ENCODE results near the gene TLX2. TPM values are rescaled to one million over a fixed set of nuclear protein-coding genes. Genes with fewer than 3 reads are reported as not detected.

TLX2 gene
- polyA plus RNA-seq, 2 of the 4 experiments (the other 2 are of a cell fraction), result 0.05 to 0.37 TPM

DNA sequence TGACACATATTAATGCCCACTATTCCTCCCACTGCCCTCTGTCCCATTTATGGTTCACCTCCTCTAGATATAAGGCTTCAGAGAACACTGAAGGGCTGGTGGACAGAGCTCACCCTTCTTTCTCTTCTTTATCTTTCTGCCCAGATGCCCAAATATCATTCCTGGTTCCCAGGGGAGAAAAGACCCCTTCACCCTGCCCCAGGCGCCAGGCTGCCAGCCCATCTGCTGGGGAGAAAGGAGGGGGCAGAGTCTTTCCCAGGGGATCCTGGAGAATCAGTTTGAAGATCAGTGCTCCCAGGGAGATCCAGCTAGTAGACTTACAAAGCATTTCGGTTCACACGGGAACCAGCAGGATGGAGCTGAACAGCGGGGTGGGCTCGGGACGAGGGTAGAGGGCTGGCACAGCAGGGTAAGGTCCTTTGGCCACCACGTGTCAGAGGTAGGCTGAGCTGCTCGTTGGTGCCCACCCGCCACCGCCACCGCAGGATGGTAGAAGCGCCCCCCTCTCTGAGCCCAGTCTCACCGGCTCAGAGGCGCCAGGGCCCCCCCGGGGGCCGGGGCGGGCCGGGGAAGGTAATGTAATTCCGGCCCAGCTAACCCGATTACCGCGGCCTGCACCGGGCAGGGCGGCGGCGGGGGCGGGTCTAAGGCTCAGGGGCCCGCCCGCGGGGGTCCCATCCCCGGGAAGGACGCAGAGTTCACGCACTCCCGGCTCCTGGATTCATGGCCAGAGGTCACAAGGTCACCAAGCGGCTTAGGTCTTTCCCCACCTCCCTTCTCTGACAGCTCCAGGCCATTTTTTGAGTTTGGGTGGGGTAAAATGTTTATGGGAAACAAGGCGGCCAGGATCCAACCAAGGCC is 1.3 kb upstream of the TLX2 start:
- CTCF ChIA-PET, result interaction anchor here (1.0 to 1.1 kb wide), 3 partner anchors 74 to 79 kb away, joined by 3 to 4 read pairs (median 3); no protein-coding TSS in a partner anchor
- no peak overlapping the region for H3K4me3 ChIP-seq
- H3K4me2 ChIP-seq, result peak overlapping the region; percentile 94; the same call in 2 of the 3 replicates
- TF ChIP-seq, protein P1, sequence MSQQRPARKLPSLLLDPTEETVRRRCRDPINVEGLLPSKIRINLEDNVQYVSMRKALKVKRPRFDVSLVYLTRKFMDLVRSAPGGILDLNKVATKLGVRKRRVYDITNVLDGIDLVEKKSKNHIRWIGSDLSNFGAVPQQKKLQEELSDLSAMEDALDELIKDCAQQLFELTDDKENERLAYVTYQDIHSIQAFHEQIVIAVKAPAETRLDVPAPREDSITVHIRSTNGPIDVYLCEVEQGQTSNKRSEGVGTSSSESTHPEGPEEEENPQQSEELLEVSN (IDR thresholded peaks at IDR 0.05; ENCODE audit: borderline replicate concordance, low read depth), result no peak
- no peak for TF ChIP-seq ESRRA (IDR thresholded peaks at IDR 0.05; ENCODE audit: borderline replicate concordance, low read length)
- TF ChIP-seq TP53 (CRISPR knock-in tag; IDR thresholded peaks at IDR 0.05), result no peak
- no peak for TF ChIP-seq MAZ (IDR thresholded peaks at IDR 0.05; ENCODE audit: borderline replicate concordance, low read depth, low read length)
- no peak for TF ChIP-seq CBX2 (IDR thresholded peaks at IDR 0.05; ENCODE audit: borderline replicate concordance, low read depth)
- no peak for TF ChIP-seq RAD21 (conservative IDR thresholded peaks at IDR 0.05 in 1 of 2, IDR thresholded peaks at IDR 0.05 in 1 of 2)
- TF ChIP-seq, protein P2, sequence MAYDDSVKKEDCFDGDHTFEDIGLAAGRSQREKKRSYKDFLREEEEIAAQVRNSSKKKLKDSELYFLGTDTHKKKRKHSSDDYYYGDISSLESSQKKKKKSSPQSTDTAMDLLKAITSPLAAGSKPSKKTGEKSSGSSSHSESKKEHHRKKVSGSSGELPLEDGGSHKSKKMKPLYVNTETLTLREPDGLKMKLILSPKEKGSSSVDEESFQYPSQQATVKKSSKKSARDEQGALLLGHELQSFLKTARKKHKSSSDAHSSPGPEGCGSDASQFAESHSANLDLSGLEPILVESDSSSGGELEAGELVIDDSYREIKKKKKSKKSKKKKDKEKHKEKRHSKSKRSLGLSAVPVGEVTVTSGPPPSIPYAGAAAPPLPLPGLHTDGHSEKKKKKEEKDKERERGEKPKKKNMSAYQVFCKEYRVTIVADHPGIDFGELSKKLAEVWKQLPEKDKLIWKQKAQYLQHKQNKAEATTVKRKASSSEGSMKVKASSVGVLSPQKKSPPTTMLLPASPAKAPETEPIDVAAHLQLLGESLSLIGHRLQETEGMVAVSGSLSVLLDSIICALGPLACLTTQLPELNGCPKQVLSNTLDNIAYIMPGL (CRISPR knock-in tag; IDR thresholded peaks at IDR 0.05; ENCODE audit: borderline replicate concordance), result no peak
- TF ChIP-seq EHF (CRISPR knock-in tag; IDR thresholded peaks at IDR 0.05), result no peak
- no peak for TF ChIP-seq KDM1A (IDR thresholded peaks at IDR 0.05; ENCODE audit: low read depth)
- FAIRE-seq (no peak), DNase-seq (ENCODE audit: low read depth in 1 of 2, low spot score in 1 of 2) (no peak), ATAC-seq (no peak)
- H3K27ac ChIP-seq, result no peak overlapping the region
- H3K4me1 ChIP-seq, result peaks cover 10% of the 10 kb centered on the region; the same call in 1 of the 3 replicates
- H3K9me3 ChIP-seq, result no peaks in the 10 kb centered on the region
- 65% methylated on average over 31 of the region's 36 CpGs for WGBS (ENCODE audit: missing lambda C conversion rate)
- POLR2A ChIA-PET, result no interaction called here

DNA sequence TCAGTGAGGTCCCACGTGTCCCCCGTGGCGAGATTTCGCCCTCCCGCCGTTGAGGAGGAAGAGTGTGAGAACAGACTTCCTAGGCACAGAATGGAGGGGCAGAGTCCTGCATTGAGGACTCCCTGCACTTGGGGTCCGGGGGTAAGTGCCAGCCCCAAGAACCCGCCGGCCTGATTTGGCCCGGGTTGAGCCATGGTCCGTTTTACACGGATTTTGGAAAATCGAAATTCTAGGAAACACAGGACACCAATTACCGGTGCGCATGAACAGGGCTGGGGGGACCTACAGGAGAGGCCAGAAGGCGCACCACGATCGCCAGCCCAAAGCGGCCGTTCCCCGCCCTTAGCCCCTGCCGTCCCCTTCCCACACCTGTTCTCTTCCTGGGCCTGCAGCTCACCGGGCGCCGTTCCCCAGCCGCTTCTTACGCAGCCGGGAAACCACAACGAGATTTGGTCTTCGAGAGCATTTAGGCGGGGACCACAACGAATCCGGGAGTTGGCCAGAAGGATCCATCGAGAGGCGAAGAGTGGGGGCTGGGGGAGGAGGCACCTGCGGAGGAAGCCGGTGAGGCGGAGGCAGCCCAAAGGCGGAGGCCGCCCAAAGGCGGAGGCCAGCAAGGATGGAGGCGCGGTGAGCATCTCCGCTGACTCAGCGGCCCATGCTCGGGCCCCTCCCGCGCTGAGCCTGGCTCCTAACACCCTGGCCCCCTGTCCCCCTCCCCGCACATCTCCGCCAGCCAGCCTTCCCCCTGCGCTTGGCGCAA is 464 bp upstream of the TLX2 start:
- DNase-seq (ENCODE audit: low read depth in 1 of 2, low spot score in 1 of 2) (no peak), FAIRE-seq (no peak), ATAC-seq (peak; percentile 55 to 62; a peak in 5 of 6 replicates)
- H3K4me1 ChIP-seq, result peaks cover 6% of the 10 kb centered on the region; the same call in 1 of the 3 replicates
- 25% methylated on average over 48 of the region's 52 CpGs for WGBS (ENCODE audit: missing lambda C conversion rate)
- H3K4me3 ChIP-seq, result peak overlapping the region; percentile 50
- H3K9me3 ChIP-seq, result no peaks in the 10 kb centered on the region
- peak overlapping the region; percentile 58 to 84; a peak in 5 of 6 replicates for H3K27ac ChIP-seq
- CTCF ChIA-PET, result interaction anchor here (1.0 to 1.5 kb wide), 4 partner anchors 18 to 78 kb away, joined by 3 to 4 read pairs (median 4); no protein-coding TSS in a partner anchor
- no peak for TF ChIP-seq ZSCAN20 (CRISPR knock-in tag; IDR thresholded peaks at IDR 0.05)
- peak; percentile 51 for TF ChIP-seq MAFK (IDR thresholded peaks at IDR 0.05; ENCODE audit: partially characterized antibody)
- peak; percentile 97 for TF ChIP-seq ZFP36 (IDR thresholded peaks at IDR 0.05; ENCODE audit: borderline replicate concordance, partially characterized antibody)
- peak; percentile 100 for TF ChIP-seq CBX8 (IDR thresholded peaks at IDR 0.05)
- 0 out of 5 replicates have a peak, but pooled peaks of 1 of the 2 experiments have one; percentile 19 for TF ChIP-seq JUN (IDR thresholded peaks at IDR 0.05)
- peak; percentile 100 for TF ChIP-seq RNF2 (IDR thresholded peaks at IDR 0.05; ENCODE audit: borderline replicate concordance, low read depth)
- TF ChIP-seq, protein P3, sequence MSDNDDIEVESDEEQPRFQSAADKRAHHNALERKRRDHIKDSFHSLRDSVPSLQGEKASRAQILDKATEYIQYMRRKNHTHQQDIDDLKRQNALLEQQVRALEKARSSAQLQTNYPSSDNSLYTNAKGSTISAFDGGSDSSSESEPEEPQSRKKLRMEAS (IDR thresholded peaks at IDR 0.05), result peak; percentile 25; the same call in 1 of the 2 replicates
- no peak for TF ChIP-seq JUNB (IDR thresholded peaks at IDR 0.05)
- POLR2A ChIA-PET, result interaction anchor here (0.6 to 0.7 kb wide), 2 partner anchors 36 to 315 kb away, joined by 4 to 8 read pairs; no protein-coding TSS in a partner anchor
- peak overlapping the region; percentile 94 for H3K4me2 ChIP-seq

All from A549 (cell line).